DND-41 (cell line): ENCODE data around the gene TBC1D21.

Experiments used
- CTCF ChIP-seq: IDR thresholded peaks from 2 replicates; pipeline ENCODE4 v1.5.1; 2012; ENCODE audit warnings: borderline replicate concordance, low read length, moderate library complexity, mild to moderate bottlenecking; ENCODE audit not compliant: poor library complexity, severe bottlenecking; ENCODE audit errors: extremely low read depth
- EZH2 ChIP-seq: IDR thresholded peaks from 3 replicates; pipeline ENCODE4 v1.6.1; 2012; ENCODE audit warnings: borderline replicate concordance, low read depth, mild to moderate bottlenecking, moderate library complexity, low read length, inconsistent platforms; ENCODE audit not compliant: severe bottlenecking

- TF ChIP-seq CTCF (no peak), EZH2 (no peak)
Measured at GRCh38 chr15:73857193-73857920, 16.0 kb upstream of the TBC1D21 start.
